ENCODE data around the gene MAX.

Gene MAX

DNA sequence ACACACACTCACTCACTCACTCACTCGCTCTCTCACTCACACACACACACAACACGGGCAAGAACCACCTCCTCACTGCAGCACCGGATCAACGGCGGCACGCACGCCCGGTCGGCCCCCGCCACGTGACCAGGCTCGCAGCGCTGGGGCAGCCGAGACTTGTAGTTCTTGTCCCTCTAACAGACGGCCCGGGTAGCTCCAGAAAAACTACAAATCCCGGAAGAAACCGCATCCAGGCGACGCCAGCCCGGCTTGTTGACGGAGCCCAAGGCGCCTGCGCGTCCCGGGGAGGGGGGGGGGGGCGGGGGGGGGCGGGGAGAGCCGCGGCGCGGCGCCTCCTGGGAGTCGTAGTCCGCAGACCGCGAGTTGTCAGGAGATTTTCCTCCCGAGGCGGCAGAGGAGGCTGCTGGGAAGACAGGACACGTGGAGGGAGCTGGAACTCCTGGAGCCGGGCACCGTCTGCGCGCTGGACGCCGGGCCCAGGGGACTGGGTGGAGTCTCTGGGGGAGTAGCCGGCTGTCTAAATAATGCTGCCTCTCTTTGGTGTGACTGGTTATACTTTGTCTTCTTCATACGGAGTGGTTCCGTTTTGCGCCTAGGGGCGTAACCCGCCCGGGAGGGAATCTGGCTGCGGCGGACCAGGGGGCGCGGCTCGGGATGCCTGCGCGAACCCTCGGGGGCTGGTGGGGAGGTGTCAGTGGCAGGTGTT is at the start of gene MAX:
Gene MAX (minus strand): TSS at position 77 of the 709 bp plus-strand sequence. CDS start 178 bp downstream, outside the sequence.
- DNase-seq = peak; percentile 99

GRCh38 chr14:65151609-65151956 is 49.3 kb upstream of the MAX start:
- DNase-seq = no peak

GRCh38 chr14:65150898-65151608 is 48.7 kb upstream of the MAX start:
- no peak for DNase-seq

DNA sequence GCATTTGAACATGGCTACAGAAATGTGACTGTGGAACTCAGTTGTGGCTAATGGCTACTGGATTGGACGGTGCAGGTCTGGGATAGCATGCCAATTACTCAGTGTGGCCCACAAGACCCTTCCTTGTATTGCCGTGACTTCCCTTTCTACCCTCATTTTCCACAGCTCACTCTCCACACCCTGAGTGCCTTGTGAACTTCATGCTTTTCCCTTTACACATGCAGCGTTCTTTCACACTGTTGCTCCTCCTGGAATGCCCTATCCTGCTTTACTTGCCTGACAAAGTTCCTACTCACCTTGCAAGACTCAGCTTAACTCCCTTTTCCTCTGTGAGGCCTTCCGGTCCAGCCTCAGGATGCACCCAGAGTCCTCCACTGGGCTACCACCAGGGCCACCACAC is 46.8 kb upstream of the MAX start:
- DNase-seq = no peak

GRCh38 chr14:65144170-65144569 is 41.9 kb upstream of the MAX start:
- DNase-seq = no peak

DNA sequence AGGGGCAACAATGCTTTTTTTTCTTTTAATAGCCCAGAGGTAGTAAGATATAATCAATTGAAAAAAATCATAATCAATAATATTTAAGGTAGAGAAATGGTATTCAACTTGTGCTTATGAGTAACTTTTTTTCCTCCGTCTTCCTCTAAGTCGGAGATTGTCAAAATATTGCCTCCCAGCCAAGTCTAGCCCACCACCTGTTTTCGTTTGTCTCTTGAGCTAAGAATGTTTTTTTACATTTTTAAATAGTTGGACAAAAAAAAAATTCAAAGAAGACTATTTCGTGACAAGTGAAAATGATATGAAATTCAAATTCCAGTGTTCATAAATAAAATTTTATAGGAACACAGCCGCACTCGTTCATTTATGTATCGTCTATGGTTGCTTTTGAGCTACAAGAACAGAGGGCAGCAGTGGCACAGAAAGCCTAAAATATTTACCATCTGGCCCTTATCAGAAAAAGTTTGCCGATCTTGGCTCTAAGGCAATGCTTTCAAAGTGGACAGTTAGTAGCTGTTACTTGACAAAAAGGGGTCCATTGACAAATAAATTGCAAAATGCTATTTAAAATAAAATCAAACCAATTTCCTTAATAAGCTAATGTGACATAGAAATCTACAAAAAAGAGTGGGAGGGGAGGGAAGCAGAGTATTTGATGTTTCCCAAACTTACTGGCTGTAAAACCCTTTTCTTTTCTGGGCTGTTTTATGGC is 40.8 kb upstream of the MAX start:
- no peak for DNase-seq

DNA sequence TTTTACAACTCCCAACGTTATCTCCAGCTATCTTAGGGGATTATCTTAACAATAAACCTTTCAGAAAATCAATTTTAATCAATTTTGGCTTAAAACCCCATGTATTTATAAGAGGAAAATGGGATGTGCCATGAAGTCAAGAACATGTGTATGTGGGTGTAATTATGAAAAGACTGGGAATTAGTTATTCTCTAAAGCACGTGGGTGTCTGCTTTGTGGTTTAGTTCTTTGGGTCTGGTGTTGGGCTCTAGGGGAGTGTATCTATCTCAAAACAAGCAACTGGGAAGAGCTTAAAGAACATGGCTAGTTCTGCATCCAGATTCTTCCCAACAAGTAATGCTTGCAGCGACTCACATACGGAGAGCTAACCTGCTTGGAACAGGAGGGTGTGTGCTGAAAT is 40.1 kb upstream of the MAX start:
- no peak for DNase-seq

DNA sequence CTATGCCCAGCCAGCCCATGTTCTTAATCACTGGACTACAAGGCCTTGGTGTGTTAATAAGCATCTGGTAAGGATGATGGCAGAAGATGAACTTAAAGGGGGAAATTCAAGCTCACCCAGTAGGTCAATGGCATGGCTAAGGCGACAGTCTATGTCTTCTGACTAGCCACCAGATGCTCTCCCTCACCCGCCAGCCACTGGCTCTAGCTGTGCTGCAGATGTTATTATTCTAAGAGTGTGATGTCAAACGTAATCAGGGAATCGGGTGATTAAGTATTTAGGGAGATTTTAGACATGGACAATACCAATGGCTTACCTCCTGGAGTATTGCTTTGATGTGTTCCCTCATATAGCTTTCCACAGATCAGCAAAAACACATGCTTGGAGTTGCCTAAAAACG is 39.2 kb upstream of the MAX start:
- no peak for DNase-seq

GRCh38 chr14:65137648-65138307 is 35.5 kb upstream of the MAX start:
- no peak for DNase-seq

- DNase-seq = no peak
Measured at GRCh38 chr14:65134651-65135579, 32.6 kb upstream of the MAX start.

GRCh38 chr14:65132855-65133254 is 30.5 kb upstream of the MAX start:
- DNase-seq = no peak

GRCh38 chr14:65131301-65131701 is 29.0 kb upstream of the MAX start:
- no peak for DNase-seq

DNA sequence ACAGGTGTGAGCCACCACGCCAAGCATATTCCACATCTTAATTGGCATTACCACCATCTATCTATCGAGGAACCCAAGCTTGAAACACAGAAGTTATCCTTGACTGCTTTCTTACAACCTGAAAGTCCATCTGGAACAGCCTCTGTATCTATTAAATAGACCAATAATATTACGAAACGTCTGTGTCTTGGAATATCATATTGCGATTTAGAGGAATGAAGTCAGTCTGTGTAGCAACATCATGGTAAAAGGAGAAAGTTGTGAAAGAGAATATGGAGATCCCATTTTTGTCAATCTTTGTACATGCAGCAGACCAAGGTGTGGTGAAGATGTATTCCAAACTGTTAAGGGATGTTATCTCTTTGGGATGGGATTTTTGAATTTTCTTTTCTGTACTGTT is 25.8 kb upstream of the MAX start:
- DNase-seq = no peak

GRCh38 chr14:65117769-65118745 is 15.7 kb upstream of the MAX start:
- DNase-seq = no peak

GRCh38 chr14:65115615-65116014 is 13.3 kb upstream of the MAX start:
- no peak for DNase-seq

- no peak for DNase-seq
Measured at GRCh38 chr14:65110525-65110924, 8.2 kb upstream of the MAX start.

DNA sequence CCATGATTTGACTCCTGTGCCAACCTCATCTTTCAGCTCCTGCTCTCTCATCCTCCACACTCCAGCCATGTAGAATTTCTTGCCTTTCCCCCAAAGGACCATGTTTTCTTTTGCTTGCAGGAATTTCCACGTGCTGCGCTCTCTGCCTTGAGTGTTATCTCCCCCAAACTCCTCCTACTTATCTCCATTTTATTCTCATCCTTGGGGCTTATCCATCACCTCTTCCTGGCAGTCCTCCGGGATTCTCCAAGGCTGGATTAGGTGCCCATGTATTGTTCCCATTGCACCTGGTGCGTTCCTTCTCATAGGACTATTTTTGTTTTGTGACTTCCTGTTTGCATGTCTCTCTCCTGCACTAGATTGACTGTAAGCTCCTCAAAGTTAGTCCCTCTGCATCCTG is 7.0 kb upstream of the MAX start:
- no peak for DNase-seq

- no peak for DNase-seq
Measured at GRCh38 chr14:65107200-65107599, 4.9 kb upstream of the MAX start.

- DNase-seq = no peak
Measured at GRCh38 chr14:65106736-65107135, 4.4 kb upstream of the MAX start.

- no peak for DNase-seq
Measured at GRCh38 chr14:65106316-65106715, 4.0 kb upstream of the MAX start.

GRCh38 chr14:65104791-65105190 is 2.5 kb upstream of the MAX start:
- no peak for DNase-seq
